PFSK-1 (cell line): ENCODE measurements around the gene TUBB1.

Experiments
- FOXP2 ChIP-seq: optimal IDR thresholded peaks from 2 replicates; pipeline ENCODE3; 2011; ENCODE audit warnings: borderline replicate concordance, control low read depth, inconsistent platforms; ENCODE audit not compliant: insufficient read depth; ENCODE audit errors: extremely low read length, extremely low read depth
- POLR2AphosphoS5 ChIP-seq: IDR thresholded peaks from 2 replicates; pipeline ENCODE4 v1.6.1; 2012; ENCODE audit warnings: low read depth, mild to moderate bottlenecking, control low read depth, low read length, moderate library complexity
- SIN3A ChIP-seq: IDR thresholded peaks from 2 replicates; pipeline ENCODE4 v1.6.1; 2012; ENCODE audit warnings: mild to moderate bottlenecking, low read length, moderate library complexity, borderline replicate concordance; ENCODE audit not compliant: insufficient read depth
- TAF1 ChIP-seq: IDR thresholded peaks from 2 replicates; pipeline ENCODE4 v1.6.1; 2012; ENCODE audit warnings: low read length, control low read depth, borderline replicate concordance; ENCODE audit not compliant: insufficient read depth
- TF ChIP-seq, protein P1 (sequence below), 2 experiments: IDR thresholded peaks; 2 replicates each; pipeline versions ENCODE4 v1.6.1 to v1.8.0; 2011 to 2012; ENCODE audit warnings: low read depth in 2 of 2, low read length in 2 of 2, control low read depth in 1 of 2, inconsistent platforms in 1 of 2, mild to moderate bottlenecking in 1 of 2, moderate library complexity in 1 of 2; ENCODE audit not compliant: insufficient read depth in 1 of 2

Gene TUBB1

DNA sequence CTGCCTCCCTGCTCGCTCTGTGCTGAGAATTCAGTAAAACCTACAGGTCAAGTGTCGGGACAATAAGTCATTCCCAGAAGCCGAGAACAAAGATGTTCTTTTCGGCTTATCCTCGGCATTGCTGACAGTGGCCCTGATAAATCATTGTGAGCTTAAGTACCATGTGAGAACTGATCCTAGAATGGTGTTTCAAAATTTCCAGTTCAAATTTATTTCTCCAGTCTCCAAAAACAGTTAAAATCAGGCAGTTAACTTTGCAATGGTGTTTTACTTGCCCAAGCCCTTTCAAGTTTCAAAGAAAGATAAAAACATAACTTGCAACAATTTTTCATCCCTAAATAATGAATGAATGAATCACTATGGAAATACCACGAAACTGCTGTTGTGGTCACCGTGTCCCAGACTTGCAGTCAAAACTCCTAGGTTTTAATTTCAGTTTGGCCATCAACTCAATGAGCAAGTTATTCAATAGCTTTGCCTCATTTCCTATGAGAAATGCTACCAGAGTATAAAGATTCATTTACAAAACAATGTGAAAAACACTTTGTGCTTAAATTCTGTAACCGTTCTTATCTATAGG, 8.6 kb downstream of the TUBB1 start:
- no peak for TF ChIP-seq SIN3A
- TF ChIP-seq TAF1 = no peak
- TF ChIP-seq FOXP2 = no peak
- TF ChIP-seq POLR2AphosphoS5 = no peak
- TF ChIP-seq, protein P1, sequence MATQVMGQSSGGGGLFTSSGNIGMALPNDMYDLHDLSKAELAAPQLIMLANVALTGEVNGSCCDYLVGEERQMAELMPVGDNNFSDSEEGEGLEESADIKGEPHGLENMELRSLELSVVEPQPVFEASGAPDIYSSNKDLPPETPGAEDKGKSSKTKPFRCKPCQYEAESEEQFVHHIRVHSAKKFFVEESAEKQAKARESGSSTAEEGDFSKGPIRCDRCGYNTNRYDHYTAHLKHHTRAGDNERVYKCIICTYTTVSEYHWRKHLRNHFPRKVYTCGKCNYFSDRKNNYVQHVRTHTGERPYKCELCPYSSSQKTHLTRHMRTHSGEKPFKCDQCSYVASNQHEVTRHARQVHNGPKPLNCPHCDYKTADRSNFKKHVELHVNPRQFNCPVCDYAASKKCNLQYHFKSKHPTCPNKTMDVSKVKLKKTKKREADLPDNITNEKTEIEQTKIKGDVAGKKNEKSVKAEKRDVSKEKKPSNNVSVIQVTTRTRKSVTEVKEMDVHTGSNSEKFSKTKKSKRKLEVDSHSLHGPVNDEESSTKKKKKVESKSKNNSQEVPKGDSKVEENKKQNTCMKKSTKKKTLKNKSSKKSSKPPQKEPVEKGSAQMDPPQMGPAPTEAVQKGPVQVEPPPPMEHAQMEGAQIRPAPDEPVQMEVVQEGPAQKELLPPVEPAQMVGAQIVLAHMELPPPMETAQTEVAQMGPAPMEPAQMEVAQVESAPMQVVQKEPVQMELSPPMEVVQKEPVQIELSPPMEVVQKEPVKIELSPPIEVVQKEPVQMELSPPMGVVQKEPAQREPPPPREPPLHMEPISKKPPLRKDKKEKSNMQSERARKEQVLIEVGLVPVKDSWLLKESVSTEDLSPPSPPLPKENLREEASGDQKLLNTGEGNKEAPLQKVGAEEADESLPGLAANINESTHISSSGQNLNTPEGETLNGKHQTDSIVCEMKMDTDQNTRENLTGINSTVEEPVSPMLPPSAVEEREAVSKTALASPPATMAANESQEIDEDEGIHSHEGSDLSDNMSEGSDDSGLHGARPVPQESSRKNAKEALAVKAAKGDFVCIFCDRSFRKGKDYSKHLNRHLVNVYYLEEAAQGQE (IDR thresholded peaks at IDR 0.05; ENCODE audit: insufficient read depth in 1 of 2, low read depth in 2 of 2, low read length in 2 of 2) = no peak

DNA sequence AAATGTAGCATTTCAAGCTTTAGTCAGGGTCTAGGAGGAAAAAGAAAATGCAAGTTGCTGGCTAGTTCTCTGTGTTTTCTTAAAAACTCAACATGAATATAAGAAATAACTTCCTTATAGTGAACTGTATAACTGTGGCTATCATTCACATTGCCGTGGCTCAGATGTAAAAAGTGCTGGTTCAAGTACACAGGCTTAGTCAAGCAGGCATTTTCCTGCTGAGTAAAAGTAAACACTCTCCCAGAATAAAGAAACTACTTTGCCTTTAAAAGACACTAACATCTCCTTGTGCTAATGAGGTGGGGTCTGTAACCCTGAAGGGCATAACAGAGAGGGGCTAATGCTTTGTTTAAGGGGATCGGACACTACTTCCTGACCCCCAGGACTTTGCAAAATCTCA, 9.6 kb downstream of the TUBB1 start:
- no peak for TF ChIP-seq TAF1
- TF ChIP-seq SIN3A = no peak
- no peak for TF ChIP-seq POLR2AphosphoS5
- TF ChIP-seq, protein P1 (IDR thresholded peaks at IDR 0.05; ENCODE audit: insufficient read depth in 1 of 2, low read depth in 2 of 2, low read length in 2 of 2) = no peak
- TF ChIP-seq FOXP2 = no peak

DNA sequence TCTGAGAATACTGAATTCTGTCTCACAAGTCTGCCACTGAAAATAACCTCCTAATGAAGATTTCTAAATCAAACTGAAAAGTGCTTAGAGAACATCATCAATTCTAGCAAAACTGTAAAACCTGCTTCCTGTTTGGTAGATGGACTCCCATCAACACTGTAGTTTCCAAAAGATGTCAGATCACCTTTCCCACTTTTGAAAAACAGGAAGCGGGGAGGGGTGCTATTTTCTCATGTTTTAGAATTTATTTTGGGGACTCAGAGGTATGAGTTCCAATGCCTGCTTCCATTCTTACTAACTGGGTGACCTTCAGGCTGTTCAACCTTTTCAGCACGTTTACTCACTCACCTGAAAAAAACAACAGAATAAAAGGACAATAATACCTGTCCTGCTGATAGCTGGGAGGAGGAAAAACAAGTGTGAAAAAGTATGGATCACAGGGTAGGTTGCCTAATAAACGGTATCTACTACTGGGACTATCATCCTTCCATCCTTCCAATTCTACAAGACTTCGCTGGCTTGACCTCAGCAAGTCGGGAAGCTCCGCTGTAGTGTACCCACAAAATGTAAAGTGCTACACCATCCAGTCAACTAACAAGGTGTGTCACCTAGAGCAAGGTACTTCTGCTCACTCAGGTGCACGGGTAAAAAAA, 11.8 kb downstream of the TUBB1 start:
- TF ChIP-seq FOXP2 = no peak
- TF ChIP-seq, protein P1 (IDR thresholded peaks at IDR 0.05; ENCODE audit: insufficient read depth in 1 of 2, low read depth in 2 of 2, low read length in 2 of 2) = no peak
- TF ChIP-seq TAF1 = no peak
- TF ChIP-seq POLR2AphosphoS5 = no peak
- TF ChIP-seq SIN3A = no peak

DNA sequence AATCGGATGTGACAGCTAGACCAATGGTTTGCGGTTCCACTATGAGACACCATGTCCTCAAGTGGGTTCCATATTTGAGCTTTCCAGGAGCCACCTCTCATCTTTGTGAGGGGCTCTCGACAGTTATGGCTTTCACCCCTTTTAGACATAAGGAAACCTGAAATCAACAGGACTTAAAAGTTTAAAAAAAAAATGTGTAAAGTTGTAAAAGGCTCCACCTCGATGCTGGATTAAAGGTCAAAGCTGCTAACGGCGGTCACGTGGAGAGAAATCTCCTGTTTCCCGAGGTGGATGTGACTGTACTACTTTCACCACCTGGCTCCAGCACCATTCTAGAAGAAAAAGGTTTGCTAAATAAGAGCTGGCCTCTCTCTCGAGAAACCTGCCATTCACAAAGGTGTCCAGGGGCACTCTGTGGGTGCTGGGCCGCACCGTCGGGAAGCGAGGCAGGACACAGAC, 12.4 kb downstream of the TUBB1 start:
- TF ChIP-seq POLR2AphosphoS5 = no peak
- TF ChIP-seq TAF1 = no peak
- TF ChIP-seq, protein P1 (IDR thresholded peaks at IDR 0.05; ENCODE audit: insufficient read depth in 1 of 2, low read depth in 2 of 2, low read length in 2 of 2) = no peak
- no peak for TF ChIP-seq FOXP2
- TF ChIP-seq SIN3A = no peak
